ENCODE results near the gene GRHL3. TPM values are rescaled to one million over a fixed set of nuclear protein-coding genes. Genes with fewer than 3 reads are reported as not detected.

The GRHL3 gene
- total and polyA plus RNA-seq, 2 experiments from 2014 or later, result 2.7 to 6.9 TPM

DNA sequence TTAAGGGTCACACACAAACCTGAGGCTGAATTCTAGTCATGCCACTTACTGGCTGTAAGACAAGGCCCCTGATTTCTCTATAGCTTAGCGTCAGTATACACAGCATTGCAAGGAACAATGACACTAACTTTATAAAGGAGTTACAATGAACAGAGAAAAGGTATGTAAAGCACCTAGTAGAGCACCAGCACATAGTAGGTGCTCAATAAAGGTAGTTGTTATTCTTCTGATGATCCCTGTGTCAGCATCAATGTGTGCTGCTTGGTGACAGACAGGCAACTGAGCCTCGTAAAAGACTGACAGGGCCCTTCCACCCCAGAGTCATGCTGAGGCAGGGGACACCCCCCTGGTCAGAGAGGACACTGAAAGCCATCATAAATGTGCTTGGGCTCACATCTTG, 43.2 kb downstream of the GRHL3 start:
- DNase-seq (ENCODE audit: low spot score), result no peak
- TF ChIP-seq, protein P1, sequence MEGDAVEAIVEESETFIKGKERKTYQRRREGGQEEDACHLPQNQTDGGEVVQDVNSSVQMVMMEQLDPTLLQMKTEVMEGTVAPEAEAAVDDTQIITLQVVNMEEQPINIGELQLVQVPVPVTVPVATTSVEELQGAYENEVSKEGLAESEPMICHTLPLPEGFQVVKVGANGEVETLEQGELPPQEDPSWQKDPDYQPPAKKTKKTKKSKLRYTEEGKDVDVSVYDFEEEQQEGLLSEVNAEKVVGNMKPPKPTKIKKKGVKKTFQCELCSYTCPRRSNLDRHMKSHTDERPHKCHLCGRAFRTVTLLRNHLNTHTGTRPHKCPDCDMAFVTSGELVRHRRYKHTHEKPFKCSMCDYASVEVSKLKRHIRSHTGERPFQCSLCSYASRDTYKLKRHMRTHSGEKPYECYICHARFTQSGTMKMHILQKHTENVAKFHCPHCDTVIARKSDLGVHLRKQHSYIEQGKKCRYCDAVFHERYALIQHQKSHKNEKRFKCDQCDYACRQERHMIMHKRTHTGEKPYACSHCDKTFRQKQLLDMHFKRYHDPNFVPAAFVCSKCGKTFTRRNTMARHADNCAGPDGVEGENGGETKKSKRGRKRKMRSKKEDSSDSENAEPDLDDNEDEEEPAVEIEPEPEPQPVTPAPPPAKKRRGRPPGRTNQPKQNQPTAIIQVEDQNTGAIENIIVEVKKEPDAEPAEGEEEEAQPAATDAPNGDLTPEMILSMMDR (IDR thresholded peaks at IDR 0.05; ENCODE audit: poor library complexity), result no peak
- TF ChIP-seq EZH2phosphoT487 (IDR thresholded peaks at IDR 0.05; ENCODE audit: low read depth, severe bottlenecking, unreplicated experiment) (no peak), EZH2 (IDR thresholded peaks at IDR 0.05; ENCODE audit: borderline replicate concordance) (no peak)
- no peak overlapping the region for H2AFZ ChIP-seq
- no peak overlapping the region for H3K27ac ChIP-seq
- no peaks in the 10 kb centered on the region for H3K79me2 ChIP-seq
- H4K20me1 ChIP-seq (ENCODE audit: insufficient read depth, poor library complexity, severe bottlenecking), result no peaks in the 10 kb centered on the region
- no peaks in the 10 kb centered on the region for H3K9me2 ChIP-seq (replicated peaks; ENCODE audit: insufficient read depth)
- 93% methylated on average over 2 of the region's 2 CpGs for WGBS (ENCODE audit: low lambda C conversion rate, missing lambda C conversion rate)
- no peak overlapping the region for H3K4me2 ChIP-seq
- no peaks in the 10 kb centered on the region for H3K9me3 ChIP-seq (ENCODE audit: low read depth)
- H3K36me3 ChIP-seq (replicated peaks; ENCODE audit: insufficient read depth, low read depth), result no peaks in the 10 kb centered on the region
- H3K4me1 ChIP-seq (ENCODE audit: insufficient read depth), result peaks cover 14% of the 10 kb centered on the region
- H3K27me3 ChIP-seq, result no peaks in the 10 kb centered on the region
- H3K4me3 ChIP-seq, result no peak overlapping the region

DNA sequence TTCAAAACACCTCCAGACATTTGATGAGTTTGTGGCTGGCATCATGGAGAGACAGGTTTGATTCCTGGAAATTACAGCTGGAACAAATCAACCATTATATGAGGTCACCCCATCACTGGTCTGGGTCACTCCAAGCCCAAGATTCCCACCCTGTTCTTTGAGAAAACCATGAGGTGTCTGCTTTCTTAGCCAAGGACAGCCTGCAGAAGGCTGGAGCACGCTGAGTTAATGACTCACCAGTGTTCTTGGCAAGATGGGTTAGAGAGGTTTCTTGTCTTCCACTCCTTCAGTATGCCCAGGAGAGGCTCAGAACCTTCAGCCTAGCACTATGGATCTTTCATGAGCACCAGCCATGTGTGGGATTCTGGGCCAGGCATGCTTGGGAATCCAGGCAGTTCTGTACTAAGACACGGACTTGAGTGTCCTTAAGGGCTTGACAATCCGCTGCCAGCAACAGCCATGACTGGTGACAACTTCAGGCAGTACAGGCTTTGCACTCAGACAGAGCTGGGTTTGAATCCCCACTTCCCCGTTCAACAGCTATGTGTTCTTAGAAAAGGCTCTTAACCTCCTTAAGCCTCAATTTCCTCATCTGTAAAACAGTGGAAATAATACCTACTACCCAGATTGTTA, 43.9 kb downstream of the GRHL3 start:
- peaks cover 14% of the 10 kb centered on the region for H3K4me1 ChIP-seq (ENCODE audit: insufficient read depth)
- no peak overlapping the region for H2AFZ ChIP-seq
- H4K20me1 ChIP-seq (ENCODE audit: insufficient read depth, poor library complexity, severe bottlenecking), result no peaks in the 10 kb centered on the region
- 64% methylated on average over 4 of the region's 4 CpGs for whole genome bisulfite sequencing (ENCODE audit: low lambda C conversion rate, missing lambda C conversion rate)
- no peak overlapping the region for H3K27ac ChIP-seq
- H3K9me2 ChIP-seq (replicated peaks; ENCODE audit: insufficient read depth), result no peaks in the 10 kb centered on the region
- no peaks in the 10 kb centered on the region for H3K27me3 ChIP-seq
- no peaks in the 10 kb centered on the region for H3K36me3 ChIP-seq (replicated peaks; ENCODE audit: insufficient read depth, low read depth)
- no peaks in the 10 kb centered on the region for H3K79me2 ChIP-seq
- DNase-seq (ENCODE audit: low spot score), result peak; percentile 37
- H3K4me3 ChIP-seq, result no peak overlapping the region
- no peak overlapping the region for H3K4me2 ChIP-seq
- H3K9me3 ChIP-seq (ENCODE audit: low read depth), result no peaks in the 10 kb centered on the region
- no peak for TF ChIP-seq EZH2phosphoT487 (IDR thresholded peaks at IDR 0.05; ENCODE audit: low read depth, severe bottlenecking, unreplicated experiment)

DNA sequence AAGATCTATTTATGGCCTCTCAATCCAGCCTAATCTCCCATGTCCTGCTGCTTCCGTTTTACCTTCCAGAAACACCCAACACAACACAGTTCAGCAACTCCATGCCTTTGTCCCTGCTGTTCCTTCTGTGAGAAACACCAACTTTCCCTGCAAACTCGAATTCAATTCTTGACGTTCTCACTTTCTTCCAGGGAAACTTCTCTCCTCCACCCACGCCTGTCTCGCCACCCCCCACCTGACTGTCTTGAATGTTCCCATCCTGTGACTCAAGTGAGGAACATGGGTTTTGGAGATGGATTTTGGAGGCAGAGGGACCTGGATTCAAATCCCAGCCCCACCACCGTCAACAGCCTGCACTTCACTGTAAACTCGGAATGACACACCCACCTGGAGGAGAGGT, 44.8 kb downstream of the GRHL3 start:
- TF ChIP-seq, protein P1 (IDR thresholded peaks at IDR 0.05; ENCODE audit: poor library complexity), result no peak
- TF ChIP-seq EZH2phosphoT487 (IDR thresholded peaks at IDR 0.05; ENCODE audit: low read depth, severe bottlenecking, unreplicated experiment) (no peak), EZH2 (IDR thresholded peaks at IDR 0.05; ENCODE audit: borderline replicate concordance) (no peak)
- no peak overlapping the region for H3K4me2 ChIP-seq
- H3K27ac ChIP-seq, result peak overlapping the region; percentile 23
- no peaks in the 10 kb centered on the region for H3K27me3 ChIP-seq
- H3K36me3 ChIP-seq (replicated peaks; ENCODE audit: insufficient read depth, low read depth), result no peaks in the 10 kb centered on the region
- H3K9me3 ChIP-seq (ENCODE audit: low read depth), result no peaks in the 10 kb centered on the region
- H3K4me1 ChIP-seq (ENCODE audit: insufficient read depth), result peaks cover 14% of the 10 kb centered on the region
- DNase-seq (ENCODE audit: low spot score), result no peak
- no peaks in the 10 kb centered on the region for H4K20me1 ChIP-seq (ENCODE audit: insufficient read depth, poor library complexity, severe bottlenecking)
- no peaks in the 10 kb centered on the region for H3K9me2 ChIP-seq (replicated peaks; ENCODE audit: insufficient read depth)
- H2AFZ ChIP-seq, result no peak overlapping the region
- H3K4me3 ChIP-seq, result no peak overlapping the region
- 80% methylated on average over 7 of the region's 7 CpGs for WGBS (ENCODE audit: low lambda C conversion rate, missing lambda C conversion rate)
- no peaks in the 10 kb centered on the region for H3K79me2 ChIP-seq

DNA sequence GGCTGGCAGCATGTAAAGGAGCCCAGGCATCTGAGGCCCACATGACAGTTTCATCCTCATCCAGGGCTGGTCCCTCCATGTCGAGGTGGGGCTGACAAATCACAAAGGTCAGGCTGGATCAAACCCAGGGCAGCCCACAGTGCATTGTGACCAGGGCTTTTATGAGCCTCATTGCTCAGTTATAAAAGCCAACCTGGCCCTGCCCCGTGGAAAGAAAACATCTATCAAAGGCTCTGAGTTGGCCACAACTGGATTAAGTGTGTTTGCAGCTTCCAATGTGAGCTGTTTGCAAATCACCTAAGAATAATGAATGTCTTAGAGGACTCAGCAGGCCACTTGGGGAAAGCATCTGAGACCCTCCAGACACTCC, 45.4 kb downstream of the GRHL3 start:
- no peak overlapping the region for H3K4me2 ChIP-seq
- no peaks in the 10 kb centered on the region for H4K20me1 ChIP-seq (ENCODE audit: insufficient read depth, poor library complexity, severe bottlenecking)
- peaks cover 14% of the 10 kb centered on the region for H3K4me1 ChIP-seq (ENCODE audit: insufficient read depth)
- no peaks in the 10 kb centered on the region for H3K79me2 ChIP-seq
- H3K27ac ChIP-seq, result peak overlapping the region; percentile 23
- 12% methylated on average over 2 of the region's 2 CpGs for WGBS (ENCODE audit: low lambda C conversion rate, missing lambda C conversion rate)
- no peak for TF ChIP-seq EZH2phosphoT487 (IDR thresholded peaks at IDR 0.05; ENCODE audit: low read depth, severe bottlenecking, unreplicated experiment)
- TF ChIP-seq EZH2 (IDR thresholded peaks at IDR 0.05; ENCODE audit: borderline replicate concordance), result no peak
- TF ChIP-seq, protein P1 (IDR thresholded peaks at IDR 0.05; ENCODE audit: poor library complexity), result no peak
- DNase-seq (ENCODE audit: low spot score), result no peak
- no peaks in the 10 kb centered on the region for H3K36me3 ChIP-seq (replicated peaks; ENCODE audit: insufficient read depth, low read depth)
- H3K4me3 ChIP-seq, result no peak overlapping the region
- H3K9me3 ChIP-seq (ENCODE audit: low read depth), result no peaks in the 10 kb centered on the region
- no peaks in the 10 kb centered on the region for H3K9me2 ChIP-seq (replicated peaks; ENCODE audit: insufficient read depth)
- no peak overlapping the region for H2AFZ ChIP-seq
- H3K27me3 ChIP-seq, result no peaks in the 10 kb centered on the region

Data from hepatocyte (in vitro differentiated cells).